G401 (cell line): ENCODE measurements around the gene EEF1AKMT2. TPM values are rescaled to one million over a fixed set of nuclear protein-coding genes. Genes with fewer than 3 reads are reported as not detected.
"Not testable (repeated sequence)": the region's sequence is repeated elsewhere in the genome, so short reads cannot be mapped to it uniquely, and the experiment has no call there.

Source experiments
- DNase-seq: peaks from one replicate; pipeline ENCODE4 v3.0.0-alpha.2; 2015; ENCODE audit warnings: low spot score
- in situ Hi-C: cut with HindIII; loops from 2 replicates; pipeline ENCODE4 v1.10.0; 2016; ENCODE audit warnings: low sequenced_read_pairs, mixed read lengths
- total RNA-seq: library from RNA; depleted of rRNA; stranded (reverse); fragments of >200 nt; shearing (Covaris generic); gene quantifications from 2 replicates; pipeline ENCODE4 v1.2.3, GENCODE V29; 2014

The EEF1AKMT2 gene
- total RNA-seq, 1 experiment from 2014 or later, result 35.8 TPM

- no peak for DNase-seq
- in situ Hi-C loops, result no loop called here
These were observed 28.4 kb downstream of the EEF1AKMT2 start for GRCh38 chr10:124763267-124763666.

- no peak for DNase-seq
- in situ Hi-C loops, result no loop called here
These were observed 29.4 kb downstream of the EEF1AKMT2 start for GRCh38 chr10:124762281-124762680.

GRCh38 chr10:124756156-124756903, 35.4 kb downstream of the EEF1AKMT2 start:
- DNase-seq, result no peak
- in situ Hi-C loops, result no loop called here

- in situ Hi-C loops, result no loop called here
- DNase-seq, result peak; percentile 45
These were observed 36.1 kb downstream of the EEF1AKMT2 start for GRCh38 chr10:124755581-124755980.

GRCh38 chr10:124754227-124754626, 37.5 kb downstream of the EEF1AKMT2 start:
- no peak for DNase-seq
- in situ Hi-C loops, result no loop called here

- in situ Hi-C loops, result no loop called here
- no peak for DNase-seq
These were observed 42.6 kb downstream of the EEF1AKMT2 start for GRCh38 chr10:124748953-124749645.

GRCh38 chr10:124748166-124748565, 43.5 kb downstream of the EEF1AKMT2 start:
- in situ Hi-C loops, result no loop called here
- DNase-seq, result no peak

- DNase-seq, result no peak
- in situ Hi-C loops, result no loop called here
These were observed 43.9 kb downstream of the EEF1AKMT2 start for GRCh38 chr10:124747745-124748144.

GRCh38 chr10:124746992-124747391, 44.7 kb downstream of the EEF1AKMT2 start:
- in situ Hi-C loops, result no loop called here

GRCh38 chr10:124746447-124746846, 45.2 kb downstream of the EEF1AKMT2 start:
- DNase-seq, in situ Hi-C loops: not testable (repeated sequence)

More at GRCh38 chr10:124746992-124747391, 44.7 kb downstream of the EEF1AKMT2 start:
- DNase-seq, result no peak

- in situ Hi-C loops, result no loop called here
- no peak for DNase-seq
These were observed 46.0 kb downstream of the EEF1AKMT2 start for GRCh38 chr10:124745673-124746072.

GRCh38 chr10:124745252-124745651, 46.4 kb downstream of the EEF1AKMT2 start:
- DNase-seq, result no peak
- in situ Hi-C loops, result no loop called here

GRCh38 chr10:124744102-124745050, 47.3 kb downstream of the EEF1AKMT2 start, which contains the start of gene FAM53B:
Gene FAM53B (minus strand): TSS chr10:124744378. CDS start chr10:124706713, 37,665 bp downstream.
- peak; percentile 77 for DNase-seq
- in situ Hi-C loops, result no loop called here

- DNase-seq, result no peak
- in situ Hi-C loops, result no loop called here
These were observed 48.2 kb downstream of the EEF1AKMT2 start for GRCh38 chr10:124743191-124744101.

- in situ Hi-C loops, result no loop called here
These were observed 49.1 kb downstream of the EEF1AKMT2 start for GRCh38 chr10:124742413-124743190.

GRCh38 chr10:124741922-124742412, 49.7 kb downstream of the EEF1AKMT2 start:
- in situ Hi-C loops, result no loop called here
- peak; percentile 77 for DNase-seq

More at GRCh38 chr10:124742413-124743190, 49.1 kb downstream of the EEF1AKMT2 start:
- DNase-seq, result peak; percentile 93

- in situ Hi-C loops, result no loop called here
These were observed 50.3 kb downstream of the EEF1AKMT2 start for GRCh38 chr10:124741281-124741921.

More at GRCh38 chr10:124741281-124741921, 50.3 kb downstream of the EEF1AKMT2 start:
- peak; percentile 91 for DNase-seq
